Endothelial cell of umbilical vein (primary cell): Measurements from ENCODE around the gene SNX10. TPM values are rescaled to one million over a fixed set of nuclear protein-coding genes. Genes with fewer than 3 reads are reported as not detected.

Source experiments
- BruUV-seq: library from RNA; stranded (reverse); fragments of 400-500 nt; replicated peaks from 2 replicates; lab custom pipeline; 2021; lab: Mats Ljungman, UMichigan
- CTCF ChIA-PET: fragments of 300-600, 350-600 bp; sonication (Branson Sonifier 250); formaldehyde crosslinking; loops from one replicate; lab custom pipeline; 2021; ENCODE audit warnings: antibody characterized with exemption, inconsistent platforms; lab: Charles Lee
- POLR2A ChIA-PET: fragments of 300-600, 350-600 bp; sonication (Branson Sonifier 250); formaldehyde crosslinking; loops from one replicate; lab custom pipeline; 2021; ENCODE audit warnings: antibody characterized with exemption, inconsistent platforms; lab: Charles Lee
- DNase-seq: peaks from one replicate; pipeline ENCODE4 v3.0.0-alpha.2; 2011; ENCODE audit warnings: low read depth, low spot score
- FAIRE-seq: peaks from 2 replicates; lab custom pipeline; 2011; peaks lifted over from hg19 to GRCh38; lab: Jason Lieb, UNC
- H2AFZ ChIP-seq: 2 replicates; pipeline ENCODE4 v1.6.0; 2012; ENCODE audit warnings: low read depth, low read length, control low read depth, inconsistent platforms
- H3K27ac ChIP-seq: 2 replicates; pipeline ENCODE4 v1.5.1; 2011; ENCODE audit warnings: low read depth, mild to moderate bottlenecking, control low read depth, low read length, moderate library complexity; ENCODE audit not compliant: insufficient read depth
- H3K27me3 ChIP-seq, 2 experiments: 2 replicates each; pipeline versions ENCODE4 v1.6.0 to v1.6.1; 2011; ENCODE audit warnings: low read length in 2 of 2, mixed read lengths in 1 of 2; ENCODE audit not compliant: control insufficient read depth in 2 of 2, insufficient read depth in 2 of 2
- H3K36me3 ChIP-seq, 2 experiments: 2 replicates in 1 of 2; 3 replicates in 1 of 2; pipeline ENCODE4 v1.5.1; 2011; ENCODE audit warnings: low read length in 2 of 2, mild to moderate bottlenecking in 1 of 2, moderate library complexity in 1 of 2; ENCODE audit not compliant: control insufficient read depth in 2 of 2, insufficient read depth in 2 of 2; ENCODE audit errors: extremely low read depth in 1 of 2
- H3K4me1 ChIP-seq: 3 replicates; pipeline ENCODE4 v1.5.1; 2011; ENCODE audit warnings: mild to moderate bottlenecking, low read length; ENCODE audit not compliant: control insufficient read depth, insufficient read depth; ENCODE audit errors: extremely low read depth
- H3K4me2 ChIP-seq: 2 replicates; pipeline ENCODE4 v1.6.1; 2011; ENCODE audit warnings: low read length, control low read depth, mixed read lengths; ENCODE audit not compliant: insufficient read depth
- H3K4me3 ChIP-seq, 3 experiments: fragments of 200-600 bp in 1 of 3; sonication (generic), shearing (Covaris generic) in 1 of 3; replicated peaks in 1 of 3; 2 replicates each; pipeline ENCODE4 v1.5.1; 2011 to 2016; ENCODE audit warnings: control low read depth in 3 of 3, low read length in 3 of 3, mild to moderate bottlenecking in 2 of 3, inconsistent platforms in 1 of 3, low read depth in 1 of 3, moderate library complexity in 1 of 3; ENCODE audit not compliant: insufficient read depth in 1 of 3
- H3K79me2 ChIP-seq: 2 replicates; pipeline ENCODE4 v1.6.0; 2012; ENCODE audit warnings: low read length, inconsistent platforms; ENCODE audit not compliant: control insufficient read depth, insufficient read depth
- H3K9ac ChIP-seq: replicated peaks from 2 replicates; pipeline ENCODE3; 2011; ENCODE audit warnings: low read length, control low read depth; ENCODE audit not compliant: insufficient read depth; ENCODE audit errors: extremely low read depth
- H3K9me1 ChIP-seq: replicated peaks from 3 replicates; pipeline ENCODE4 v1.6.0; 2011; ENCODE audit warnings: mild to moderate bottlenecking, low read length; ENCODE audit not compliant: control insufficient read depth, insufficient read depth; ENCODE audit errors: extremely low read depth
- H3K9me3 ChIP-seq: replicated peaks from 2 replicates; pipeline ENCODE4 v1.5.1; 2012; ENCODE audit warnings: low read length, inconsistent platforms; ENCODE audit not compliant: control insufficient read depth, insufficient read depth
- H4K20me1 ChIP-seq: replicated peaks from 2 replicates; pipeline ENCODE3; 2011; ENCODE audit warnings: mild to moderate bottlenecking, low read length; ENCODE audit not compliant: control insufficient read depth, insufficient read depth; ENCODE audit errors: extremely low read depth
- EZH2 ChIP-seq: IDR thresholded peaks from 2 replicates; pipeline ENCODE4 v1.6.1; 2012; ENCODE audit warnings: borderline replicate concordance, low read depth, mild to moderate bottlenecking, moderate library complexity, low read length, inconsistent platforms; ENCODE audit not compliant: severe bottlenecking
- FOS ChIP-seq: IDR thresholded peaks from 2 replicates; pipeline ENCODE4 v1.6.1; 2011; ENCODE audit warnings: mild to moderate bottlenecking, low read length, moderate library complexity, borderline replicate concordance; ENCODE audit not compliant: insufficient read depth
- GATA2 ChIP-seq: IDR thresholded peaks from 2 replicates; pipeline ENCODE4 v1.7.0; 2011; ENCODE audit warnings: low read depth, mild to moderate bottlenecking, moderate library complexity, mixed read lengths, low read length; ENCODE audit not compliant: insufficient read length, insufficient read depth
- JUN ChIP-seq: IDR thresholded peaks from 2 replicates; pipeline ENCODE4 v1.6.1; 2011; ENCODE audit warnings: borderline replicate concordance, low read depth; ENCODE audit not compliant: insufficient read length, insufficient read depth
- MYC ChIP-seq: IDR thresholded peaks from one replicate; pipeline ENCODE4 v1.6.1; 2011; ENCODE audit warnings: mild to moderate bottlenecking, low read depth, low read length
- POLR2A ChIP-seq: IDR thresholded peaks from 2 replicates; pipeline ENCODE4 v1.6.1; 2012; ENCODE audit warnings: low read depth, mild to moderate bottlenecking, control low read depth, low read length
- POLR2AphosphoS5 ChIP-seq: IDR thresholded peaks from 2 replicates; pipeline ENCODE4 v1.6.1; 2012; ENCODE audit warnings: low read depth, mild to moderate bottlenecking, control low read depth, low read length, moderate library complexity; ENCODE audit not compliant: insufficient read depth
- dilution Hi-C: fragments of 300-500 bp; cut with MboI; formaldehyde crosslinking; loops from one replicate; pipeline ENCODE4 v1.15.0; 2019; ENCODE audit warnings: low sequenced_read_pairs; ENCODE audit not compliant: extremely low pct_ligation_motif_present
- intact Hi-C: fragments of 100-400 bp; cut with micrococcal nuclease; formaldehyde crosslinking; loops from one replicate; pipeline ENCODE4 v1.10.0; 2022
- polyA plus RNA-seq, 4 experiments: library from polyadenylated mRNA; depleted of rRNA in 3 of 4; stranded (reverse) in 3 of 4; unstranded in 1 of 4; fragments of >200 nt; gene quantifications; 2 replicates each; pipeline versions ENCODE4 v1.2.1 to v1.2.3, GENCODE V29; 2011 to 2012; ENCODE audit warnings: missing spikeins in 1 of 4
- total RNA-seq: library from RNA; stranded (reverse); gene quantifications from 2 replicates; pipeline ENCODE4 v1.2.3, GENCODE V29; 2021
- TF ChIP-seq, protein P1 (sequence below), 2 donors: IDR thresholded peaks; 1 replicate in 1 of 2; 2 replicates in 1 of 2; pipeline ENCODE4 v1.5.1; 2011; ENCODE audit warnings: low read length in 2 of 2, mild to moderate bottlenecking in 2 of 2, moderate library complexity in 2 of 2, control low read depth in 1 of 2, inconsistent platforms in 1 of 2, low read depth in 1 of 2; ENCODE audit not compliant: insufficient read depth in 1 of 2; ENCODE audit errors: extremely low read depth in 1 of 2
- TF ChIP-seq, protein P2 (sequence below): IDR thresholded peaks from 2 replicates; pipeline ENCODE4 v1.6.1; 2011; ENCODE audit not compliant: insufficient read depth, insufficient read length

The SNX10 gene
- total and polyA plus RNA-seq, 2 donors (not counting 3 experiments of a cell fraction or from before 2014, with no cell fraction given) = 0.25 to 0.80 TPM

DNA sequence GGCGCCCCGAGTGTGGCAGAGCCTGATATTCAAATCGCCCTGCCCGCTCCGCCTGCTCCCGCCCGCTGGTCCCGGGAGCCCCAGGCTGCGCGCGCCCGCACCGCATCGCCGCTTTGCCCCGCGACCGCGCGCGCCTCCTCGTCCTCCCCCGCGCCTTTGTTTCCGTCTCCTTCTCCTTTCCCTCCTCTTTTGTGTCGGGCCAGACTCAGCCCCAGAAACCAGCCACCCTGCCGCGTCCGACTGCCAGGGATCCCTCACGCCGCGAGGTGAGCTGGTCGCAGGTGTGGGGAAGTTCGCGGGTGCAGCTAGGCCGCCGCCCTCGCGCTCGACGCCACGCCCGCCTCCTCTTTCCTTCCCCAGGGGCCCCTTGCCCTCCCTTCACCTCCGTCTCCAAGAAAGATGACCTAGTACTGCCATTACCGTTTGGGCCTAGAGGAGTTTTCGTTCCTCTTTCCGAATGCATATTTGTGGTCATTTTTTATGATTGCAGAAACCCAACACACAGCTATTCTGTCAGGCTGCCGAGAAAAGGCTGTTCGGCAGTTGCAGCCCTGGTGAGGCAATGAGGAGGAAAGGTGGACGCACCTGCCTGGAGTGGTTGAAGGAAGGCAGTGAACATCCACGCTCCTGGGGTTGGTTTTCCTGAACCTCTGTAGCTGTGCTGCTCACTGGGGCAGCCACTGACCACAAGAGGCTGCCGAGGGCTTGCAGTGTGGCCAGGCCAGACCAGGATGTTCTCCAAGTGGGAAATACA lies 107.3 kb downstream of the SNX10 start:
- ChIA-PET POLR2A (no interaction called here), CTCF (interaction anchor here (1.0 to 3.6 kb wide), 17 partner anchors 10 to 269 kb away, joined by 3 to 28 read pairs (median 6); no protein-coding TSS in a partner anchor)
- intact Hi-C loops = loop anchor here (1.0 to 5.0 kb wide), 7 partner anchors 19 to 268 kb away; no protein-coding TSS in a partner anchor
- Histone ChIP-seq H3K36me3 (no peaks in the 10 kb centered on the region), H3K27me3 (no peaks in the 10 kb centered on the region), H3K9me3 (no peaks in the 10 kb centered on the region), H3K4me2 (peak overlapping the region; percentile 78), H3K4me1 (peaks cover 11% of the 10 kb centered on the region), H3K9ac (peak overlapping the region; percentile 62), H2AFZ (peak overlapping the region; percentile 88), H4K20me1 (no peaks in the 10 kb centered on the region), H3K4me3 (peak overlapping the region; percentile 12 to 65 (median 61)), H3K9me1 (no peaks in the 10 kb centered on the region), H3K79me2 (no peaks in the 10 kb centered on the region), H3K27ac (peak overlapping the region; percentile 39)
- FAIRE-seq = peak; percentile 77
- BruUV-seq = TSS peak; percentile 66
- peak; percentile 78 for DNase-seq
- TF ChIP-seq, protein P1, sequence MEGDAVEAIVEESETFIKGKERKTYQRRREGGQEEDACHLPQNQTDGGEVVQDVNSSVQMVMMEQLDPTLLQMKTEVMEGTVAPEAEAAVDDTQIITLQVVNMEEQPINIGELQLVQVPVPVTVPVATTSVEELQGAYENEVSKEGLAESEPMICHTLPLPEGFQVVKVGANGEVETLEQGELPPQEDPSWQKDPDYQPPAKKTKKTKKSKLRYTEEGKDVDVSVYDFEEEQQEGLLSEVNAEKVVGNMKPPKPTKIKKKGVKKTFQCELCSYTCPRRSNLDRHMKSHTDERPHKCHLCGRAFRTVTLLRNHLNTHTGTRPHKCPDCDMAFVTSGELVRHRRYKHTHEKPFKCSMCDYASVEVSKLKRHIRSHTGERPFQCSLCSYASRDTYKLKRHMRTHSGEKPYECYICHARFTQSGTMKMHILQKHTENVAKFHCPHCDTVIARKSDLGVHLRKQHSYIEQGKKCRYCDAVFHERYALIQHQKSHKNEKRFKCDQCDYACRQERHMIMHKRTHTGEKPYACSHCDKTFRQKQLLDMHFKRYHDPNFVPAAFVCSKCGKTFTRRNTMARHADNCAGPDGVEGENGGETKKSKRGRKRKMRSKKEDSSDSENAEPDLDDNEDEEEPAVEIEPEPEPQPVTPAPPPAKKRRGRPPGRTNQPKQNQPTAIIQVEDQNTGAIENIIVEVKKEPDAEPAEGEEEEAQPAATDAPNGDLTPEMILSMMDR (IDR thresholded peaks at IDR 0.05; ENCODE audit: extremely low read depth in 1 of 2, insufficient read depth in 1 of 2, low read depth in 1 of 2, low read length in 2 of 2) = peak; percentile 42 to 65
- TF ChIP-seq EZH2 = no peak
- dilution Hi-C loops = no loop called here

DNA sequence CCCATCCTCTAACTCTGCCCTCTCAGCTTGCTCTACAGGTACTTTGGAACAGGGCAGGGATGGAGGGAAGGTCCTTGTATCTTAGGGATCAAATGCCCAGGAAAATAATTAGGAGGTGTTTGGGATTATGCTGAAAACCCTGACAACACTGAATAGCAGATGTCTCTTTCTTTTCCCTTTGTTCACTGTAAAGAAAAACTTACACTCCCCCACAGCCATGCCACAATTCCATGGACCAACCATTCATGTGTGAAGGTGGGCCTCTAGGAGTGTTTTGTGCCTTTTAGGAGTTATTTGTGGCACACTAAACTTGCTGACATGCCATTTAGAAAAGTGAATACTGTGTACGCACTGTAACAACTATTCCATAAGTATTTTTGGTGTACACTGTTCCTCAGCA lies 108.1 kb downstream of the SNX10 start:
- Histone ChIP-seq H3K4me2 (peak overlapping the region; percentile 78), H3K27me3 (no peaks in the 10 kb centered on the region), H3K9me3 (no peaks in the 10 kb centered on the region), H3K4me1 (peaks cover 11% of the 10 kb centered on the region), H3K36me3 (no peaks in the 10 kb centered on the region), H4K20me1 (no peaks in the 10 kb centered on the region), H3K9me1 (no peaks in the 10 kb centered on the region), H2AFZ (no peak overlapping the region), H3K4me3 (peak overlapping the region in 1 of 3 experiments; percentile 65), H3K9ac (no peak overlapping the region), H3K79me2 (no peaks in the 10 kb centered on the region), H3K27ac (no peak overlapping the region)
- TF ChIP-seq JUN = no peak
- TF ChIP-seq FOS = no peak
- TF ChIP-seq POLR2AphosphoS5 = no peak
- no peak for TF ChIP-seq MYC
- TF ChIP-seq, protein P1 (IDR thresholded peaks at IDR 0.05; ENCODE audit: extremely low read depth in 1 of 2, insufficient read depth in 1 of 2, low read depth in 1 of 2, low read length in 2 of 2) = no peak
- TF ChIP-seq, protein P2, sequence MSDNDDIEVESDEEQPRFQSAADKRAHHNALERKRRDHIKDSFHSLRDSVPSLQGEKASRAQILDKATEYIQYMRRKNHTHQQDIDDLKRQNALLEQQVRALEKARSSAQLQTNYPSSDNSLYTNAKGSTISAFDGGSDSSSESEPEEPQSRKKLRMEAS = no peak
- TF ChIP-seq GATA2 = no peak
- TF ChIP-seq POLR2A = no peak
- no peak for TF ChIP-seq EZH2
- ChIA-PET POLR2A (no interaction called here), CTCF (interaction anchor here (1.1 to 3.6 kb wide), 9 partner anchors 13 to 265 kb away, joined by 3 to 28 read pairs (median 7); no protein-coding TSS in a partner anchor)
- BruUV-seq = no TSS peak
- DNase-seq (no peak), FAIRE-seq (no peak)
- dilution Hi-C loops = no loop called here
- intact Hi-C loops = loop anchor here (1.0 to 5.0 kb wide), 2 partner anchors 101 to 253 kb away; no protein-coding TSS in a partner anchor
